CD4-positive, alpha-beta T cell (primary cell): ENCODE results near the gene TRNAU1AP. TPM values are rescaled to one million over a fixed set of nuclear protein-coding genes. Genes with fewer than 3 reads are reported as not detected.

Experiments used
- ATAC-seq: fragments of 200-7000 bp; cut with Tn5 transposase; one replicate; pipeline ENCODE4 v1.10.0; 2022; ENCODE audit warnings: mild to moderate bottlenecking; ENCODE audit not compliant: poor library complexity
- CTCF ChIA-PET: fragments of 350-600 bp; sonication (Branson Sonifier 250); formaldehyde crosslinking; loops from one replicate; lab custom pipeline; 2021; ENCODE audit warnings: antibody characterized with exemption, inconsistent platforms; lab: Charles Lee
- POLR2A ChIA-PET: fragments of 350-600 bp; sonication (Branson Sonifier 250); formaldehyde crosslinking; loops from one replicate; lab custom pipeline; 2021; ENCODE audit warnings: antibody characterized with exemption, inconsistent platforms; lab: Charles Lee
- DNase-seq, 14 experiments: peaks; one replicate each; pipeline ENCODE4 v3.0.0-alpha.2; 2013 to 2020; ENCODE audit warnings: mixed read lengths in 2 of 14
- H3K27ac ChIP-seq, 2 donors: one replicate each; pipeline versions ENCODE4 v1.5.1 to v1.7.0; 2013; ENCODE audit warnings: low read length in 2 of 2, low read depth in 1 of 2, mild to moderate bottlenecking in 1 of 2
- H3K27me3 ChIP-seq, 2 experiments: 1 replicate in 1 of 2; 2 replicates in 1 of 2; pipeline versions ENCODE4 v1.6.1 to v1.7.0; 2013; ENCODE audit warnings: low read length in 2 of 2, control low read depth in 1 of 2, mild to moderate bottlenecking in 1 of 2, moderate library complexity in 1 of 2; ENCODE audit not compliant: insufficient read depth in 2 of 2, control insufficient read depth in 1 of 2
- H3K36me3 ChIP-seq: one replicate; pipeline ENCODE4 v1.6.1; 2013; ENCODE audit warnings: low read length, control low read depth; ENCODE audit not compliant: insufficient read depth
- H3K4me1 ChIP-seq: one replicate; pipeline ENCODE4 v1.6.1; 2013; ENCODE audit warnings: low read length, control low read depth; ENCODE audit not compliant: insufficient read depth
- H3K4me3 ChIP-seq: one replicate; pipeline ENCODE4 v1.5.1; 2013; ENCODE audit warnings: mild to moderate bottlenecking, low read length, moderate library complexity
- H3K9me3 ChIP-seq, 2 experiments: 1 replicate in 1 of 2; 2 replicates in 1 of 2; pipeline versions ENCODE4 v1.6.1 to v1.7.0; 2013; ENCODE audit warnings: low read length in 2 of 2, mild to moderate bottlenecking in 2 of 2, control low read depth in 1 of 2, moderate library complexity in 1 of 2; ENCODE audit not compliant: control insufficient read depth in 1 of 2, insufficient read depth in 1 of 2
- H3K27ac Mint-ChIP-seq: one replicate; pipeline ENCODE4 v1.8.0; 2020; ENCODE audit warnings: mixed read lengths
- H3K27me3 Mint-ChIP-seq: one replicate; pipeline ENCODE4 v1.8.0; 2021; ENCODE audit warnings: mixed read lengths
- H3K36me3 Mint-ChIP-seq: one replicate; pipeline ENCODE4 v1.8.0; 2021; ENCODE audit warnings: low read depth, mixed read lengths
- H3K4me1 Mint-ChIP-seq: one replicate; pipeline ENCODE4 v1.8.0; 2021; ENCODE audit warnings: low read depth, mixed read lengths
- H3K4me3 Mint-ChIP-seq: one replicate; pipeline ENCODE4 v1.8.0; 2020; ENCODE audit warnings: mild to moderate bottlenecking, mixed read lengths
- H3K9me3 Mint-ChIP-seq: one replicate; pipeline ENCODE4 v1.8.0; 2020; ENCODE audit warnings: mixed read lengths
- intact Hi-C, 2 experiments: fragments of 100-400 bp; cut with DNase I in 1 of 2; cut with micrococcal nuclease in 1 of 2; formaldehyde crosslinking; loops; one replicate each; pipeline versions ENCODE4 v1.15.1 to v1.9.0; 2023 to 2025; cut with DNase I, micrococcal nuclease
- total RNA-seq, 174 experiments: library from RNA in 2 of 174; stranded (reverse) in 2 of 174; gene quantifications; one replicate each; pipeline ENCODE4 v1.2.3 and lab custom pipeline; 2021 to 2026
- TF ChIP-seq, protein P1 (sequence below): fragments of 200-600 bp; IDR thresholded peaks from one replicate; pipeline ENCODE4 v1.8.0; 2022; ENCODE audit warnings: antibody characterized with exemption, mild to moderate bottlenecking

The TRNAU1AP gene
- total RNA-seq, 2 experiments from 2014 or later: 21.4 to 24.2 TPM

GRCh38 chr1:28530456-28530855, 22.4 kb upstream of the TRNAU1AP start:
- H3K27ac Mint-ChIP-seq: no peak overlapping the region
- Histone ChIP-seq H3K36me3 (peaks cover 12% of the 10 kb centered on the region), H3K9me3 (no peaks in the 10 kb centered on the region), H3K4me3 (no peak overlapping the region), H3K27me3 (no peaks in the 10 kb centered on the region), H3K27ac (no peak overlapping the region), H3K4me1 (no peaks in the 10 kb centered on the region)
- TF ChIP-seq, protein P1, sequence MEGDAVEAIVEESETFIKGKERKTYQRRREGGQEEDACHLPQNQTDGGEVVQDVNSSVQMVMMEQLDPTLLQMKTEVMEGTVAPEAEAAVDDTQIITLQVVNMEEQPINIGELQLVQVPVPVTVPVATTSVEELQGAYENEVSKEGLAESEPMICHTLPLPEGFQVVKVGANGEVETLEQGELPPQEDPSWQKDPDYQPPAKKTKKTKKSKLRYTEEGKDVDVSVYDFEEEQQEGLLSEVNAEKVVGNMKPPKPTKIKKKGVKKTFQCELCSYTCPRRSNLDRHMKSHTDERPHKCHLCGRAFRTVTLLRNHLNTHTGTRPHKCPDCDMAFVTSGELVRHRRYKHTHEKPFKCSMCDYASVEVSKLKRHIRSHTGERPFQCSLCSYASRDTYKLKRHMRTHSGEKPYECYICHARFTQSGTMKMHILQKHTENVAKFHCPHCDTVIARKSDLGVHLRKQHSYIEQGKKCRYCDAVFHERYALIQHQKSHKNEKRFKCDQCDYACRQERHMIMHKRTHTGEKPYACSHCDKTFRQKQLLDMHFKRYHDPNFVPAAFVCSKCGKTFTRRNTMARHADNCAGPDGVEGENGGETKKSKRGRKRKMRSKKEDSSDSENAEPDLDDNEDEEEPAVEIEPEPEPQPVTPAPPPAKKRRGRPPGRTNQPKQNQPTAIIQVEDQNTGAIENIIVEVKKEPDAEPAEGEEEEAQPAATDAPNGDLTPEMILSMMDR: no peak
- no peak for DNase-seq
- ChIA-PET CTCF (no interaction called here), POLR2A (no interaction called here)
- intact Hi-C loops: no loop called here
- H3K27me3 Mint-ChIP-seq: no peaks in the 10 kb centered on the region
- peaks cover 28% of the 10 kb centered on the region for H3K36me3 Mint-ChIP-seq
- H3K4me1 Mint-ChIP-seq: no peaks in the 10 kb centered on the region
- no peaks in the 10 kb centered on the region for H3K9me3 Mint-ChIP-seq
- no peak for ATAC-seq
- no peak overlapping the region for H3K4me3 Mint-ChIP-seq

- POLR2A ChIA-PET: no interaction called here
- H3K27me3 Mint-ChIP-seq: no peaks in the 10 kb centered on the region
- H3K36me3 ChIP-seq: peaks cover 28% of the 10 kb centered on the region
These were observed 18.2 kb upstream of the TRNAU1AP start for GRCh38 chr1:28534671-28535070.

DNA sequence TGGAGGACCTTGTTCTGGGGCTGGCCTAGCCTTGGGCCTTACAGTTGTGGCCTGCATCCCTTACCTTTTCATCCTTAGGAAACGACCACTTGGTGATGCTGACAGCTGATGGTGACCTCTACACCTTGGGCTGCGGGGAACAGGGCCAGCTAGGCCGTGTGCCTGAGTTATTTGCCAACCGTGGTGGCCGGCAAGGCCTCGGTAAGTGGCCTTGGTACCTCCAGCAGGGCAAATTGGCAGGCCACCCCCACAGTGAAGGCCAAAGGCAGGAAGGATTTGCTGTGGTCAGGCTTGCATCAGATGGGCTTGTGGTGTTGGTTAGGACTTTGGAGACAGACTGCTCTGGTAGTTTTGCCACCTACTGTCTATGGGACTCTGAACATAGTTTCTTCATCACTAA, 17.7 kb upstream of the TRNAU1AP start:
- Histone ChIP-seq H3K27me3 (no peaks in the 10 kb centered on the region), H3K36me3 (peaks cover 28% of the 10 kb centered on the region), H3K4me3 (no peak overlapping the region), H3K9me3 (no peaks in the 10 kb centered on the region), H3K4me1 (no peaks in the 10 kb centered on the region), H3K27ac (no peak overlapping the region)
- Mint-ChIP-seq H3K27ac (no peak overlapping the region), H3K36me3 (peaks cover 37% of the 10 kb centered on the region), H3K4me3 (no peak overlapping the region), H3K9me3 (no peaks in the 10 kb centered on the region), H3K4me1 (no peaks in the 10 kb centered on the region), H3K27me3 (no peaks in the 10 kb centered on the region)
- ChIA-PET POLR2A (no interaction called here), CTCF (no interaction called here)
- TF ChIP-seq, protein P1: no peak
- ATAC-seq (no peak), DNase-seq (no peak)
- intact Hi-C loops: no loop called here

More at GRCh38 chr1:28534671-28535070, 18.2 kb upstream of the TRNAU1AP start:
- no peak overlapping the region for H3K4me3 Mint-ChIP-seq
- no peaks in the 10 kb centered on the region for H3K4me1 Mint-ChIP-seq
- H3K9me3 ChIP-seq: no peaks in the 10 kb centered on the region
- H3K27ac ChIP-seq: no peak overlapping the region
- DNase-seq (no peak), ATAC-seq (no peak)
- CTCF ChIA-PET: no interaction called here
- no peak overlapping the region for H3K27ac Mint-ChIP-seq
- H3K4me3 ChIP-seq: no peak overlapping the region
- intact Hi-C loops: no loop called here
- H3K27me3 ChIP-seq: no peaks in the 10 kb centered on the region
- peaks cover 42% of the 10 kb centered on the region for H3K36me3 Mint-ChIP-seq
- H3K4me1 ChIP-seq: no peaks in the 10 kb centered on the region
- TF ChIP-seq, protein P1: no peak
- no peaks in the 10 kb centered on the region for H3K9me3 Mint-ChIP-seq
